Measurements from ENCODE around the gene MYO7B.

The MYO7B gene

DNA sequence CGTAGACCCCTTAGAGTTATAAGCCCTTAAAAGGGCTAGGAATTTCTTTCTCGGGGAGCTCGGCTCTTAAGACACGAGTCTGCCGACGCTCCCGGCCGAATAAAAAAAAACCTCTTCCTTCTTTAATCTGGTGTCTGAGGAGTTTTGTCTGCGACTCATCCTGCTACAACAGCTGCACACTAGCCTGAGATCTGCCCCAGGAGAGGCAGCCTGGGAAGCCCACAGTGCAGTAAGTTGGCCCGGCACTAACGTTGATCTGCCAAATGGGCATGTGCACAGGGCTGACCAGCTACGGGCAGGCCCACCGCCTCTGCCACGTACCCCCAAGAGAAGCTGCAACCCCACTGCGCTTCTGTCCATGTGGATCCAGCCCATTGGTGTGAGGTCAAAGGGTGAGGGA is 148.3 kb downstream of the MYO7B start:
- H3K9ac ChIP-seq (ENCODE audit: insufficient read length): no peak overlapping the region
- H3K9me3 ChIP-seq (ENCODE audit: low read depth, low read length): peaks cover 8% of the 10 kb centered on the region; the same call in 1 of the 2 replicates
- H3K27ac ChIP-seq: no peak overlapping the region
- no peak overlapping the region for H3K4me3 ChIP-seq
- no peak for TF ChIP-seq EZH2 (IDR thresholded peaks at IDR 0.05)
- no peak for TF ChIP-seq FOXP2 (optimal IDR thresholded peaks at IDR 0.05; ENCODE audit: control extremely low read depth, extremely low read length, insufficient read depth)
- no peak for TF ChIP-seq POLR2AphosphoS5 (IDR thresholded peaks at IDR 0.05; ENCODE audit: borderline replicate concordance, low read depth, low read length)
- no peaks in the 10 kb centered on the region for H3K36me3 ChIP-seq (ENCODE audit: insufficient read depth, low read length)
- no peak for DNase-seq (ENCODE audit: low read depth, low spot score)

DNA sequence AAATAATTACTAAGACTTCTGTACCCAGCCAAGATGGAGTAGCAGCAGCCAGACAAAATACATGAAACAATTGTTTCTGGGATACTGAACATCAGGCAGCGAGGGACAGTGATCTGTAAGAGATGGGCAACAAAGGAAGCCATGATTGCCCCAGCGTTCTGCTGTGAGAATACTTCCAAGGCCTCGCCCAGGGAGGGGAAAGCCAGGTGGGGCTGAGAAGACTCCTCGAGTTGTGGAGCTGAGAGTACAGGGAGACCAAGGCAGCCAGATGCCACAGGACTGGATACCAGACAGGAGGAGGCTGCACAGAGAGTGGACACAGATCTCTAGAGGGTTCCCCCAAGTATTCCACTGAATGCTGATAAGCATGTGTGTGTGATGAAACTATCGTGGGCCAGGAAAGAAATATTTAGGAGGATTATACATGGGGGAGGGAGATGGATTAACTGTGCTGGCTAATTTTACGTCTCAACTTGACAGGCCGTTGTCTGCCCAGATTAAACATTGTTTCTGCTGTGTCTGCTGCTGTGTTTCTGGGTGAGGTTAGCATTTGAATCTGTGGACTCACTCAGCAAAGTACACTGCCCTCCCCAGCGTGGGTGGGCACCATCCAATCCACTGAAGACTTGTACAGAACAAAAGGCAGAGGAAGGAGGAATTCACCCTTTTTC is 150.1 kb downstream of the MYO7B start:
- no peak overlapping the region for H3K9ac ChIP-seq (ENCODE audit: insufficient read length)
- H3K27ac ChIP-seq: no peak overlapping the region
- H3K4me3 ChIP-seq: no peak overlapping the region
- no peak for DNase-seq (ENCODE audit: low read depth, low spot score)
- H3K36me3 ChIP-seq (ENCODE audit: insufficient read depth, low read length): no peaks in the 10 kb centered on the region
- peaks cover 11% of the 10 kb centered on the region; the same call in 1 of the 2 replicates for H3K9me3 ChIP-seq (ENCODE audit: low read depth, low read length)
- no peak for TF ChIP-seq EZH2 (IDR thresholded peaks at IDR 0.05)
- TF ChIP-seq FOXP2 (optimal IDR thresholded peaks at IDR 0.05; ENCODE audit: control extremely low read depth, extremely low read length, insufficient read depth): no peak
- no peak for TF ChIP-seq POLR2AphosphoS5 (IDR thresholded peaks at IDR 0.05; ENCODE audit: borderline replicate concordance, low read depth, low read length)

Measured in SK-N-MC (cell line).